DMS53 treated with DMSO at 0.1 percent for 48 hours (cell line): ENCODE data around the gene MEGF10.
"Not testable (repeated sequence)": the region's sequence is repeated elsewhere in the genome, so short reads cannot be mapped to it uniquely, and the experiment has no call there.

Experiments
- DNase-seq: peaks from one replicate; lab custom pipeline; 2025; ENCODE audit not compliant: unreplicated experiment; lab: John Stamatoyannopoulos, UW

Gene MEGF10

DNA sequence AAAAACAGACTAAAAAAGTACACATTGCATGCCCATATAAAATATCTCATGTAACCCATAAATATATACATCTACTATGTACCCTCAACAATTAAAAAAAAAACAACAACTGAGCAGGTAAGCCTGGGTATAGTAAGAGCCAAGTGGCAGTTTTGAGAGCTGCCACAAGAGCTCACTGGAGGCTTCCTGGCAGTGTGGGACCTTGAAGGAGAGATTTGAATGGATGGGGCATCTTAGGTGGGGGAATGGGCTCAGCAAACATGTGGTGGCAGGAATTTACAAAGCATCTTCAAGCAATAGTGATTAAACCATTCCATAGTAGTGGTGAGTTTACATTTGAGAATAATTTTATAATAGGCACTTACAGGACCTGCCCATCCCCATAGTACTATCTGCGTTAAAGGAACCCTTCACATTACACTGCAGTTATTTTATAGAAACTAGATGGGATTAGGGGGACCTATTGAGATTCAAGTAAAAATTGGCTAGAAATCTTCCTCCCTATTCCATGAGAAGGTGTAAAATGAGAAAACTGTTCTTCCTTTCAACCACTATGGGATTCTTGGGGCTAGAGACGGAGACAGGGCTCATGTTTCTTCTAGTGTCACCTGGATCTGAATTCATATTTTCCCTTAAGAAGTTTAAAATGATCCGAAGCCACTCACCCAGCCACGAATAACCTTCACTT is 6.9 kb downstream of the MEGF10 start:
- DNase-seq: no peak

DNA sequence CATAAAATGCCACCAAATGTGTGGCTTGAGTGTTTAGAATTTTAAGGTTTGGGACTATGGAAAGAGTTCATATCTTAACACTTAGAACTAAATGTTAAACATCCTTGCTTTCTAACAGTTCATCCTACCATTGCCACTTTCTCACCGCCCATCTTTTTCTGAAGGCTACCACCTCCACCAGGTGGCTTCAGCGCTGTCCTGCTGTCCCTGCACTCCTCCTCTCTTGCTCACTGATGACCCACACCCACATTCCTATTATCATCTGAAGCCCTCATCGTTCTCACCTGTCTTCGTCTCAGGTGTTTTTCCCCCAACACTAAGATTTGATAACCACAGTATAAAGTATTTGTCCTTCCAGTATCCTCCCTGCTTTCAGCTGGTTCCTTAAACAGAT is 7.4 kb downstream of the MEGF10 start:
- DNase-seq: no peak

- no peak for DNase-seq
Observed at GRCh38 chr5:127298656-127299055, 8.1 kb downstream of the MEGF10 start.

GRCh38 chr5:127299678-127300077 is 9.1 kb downstream of the MEGF10 start:
- DNase-seq: no peak

GRCh38 chr5:127302509-127302908 is 11.9 kb downstream of the MEGF10 start:
- no peak for DNase-seq

DNA sequence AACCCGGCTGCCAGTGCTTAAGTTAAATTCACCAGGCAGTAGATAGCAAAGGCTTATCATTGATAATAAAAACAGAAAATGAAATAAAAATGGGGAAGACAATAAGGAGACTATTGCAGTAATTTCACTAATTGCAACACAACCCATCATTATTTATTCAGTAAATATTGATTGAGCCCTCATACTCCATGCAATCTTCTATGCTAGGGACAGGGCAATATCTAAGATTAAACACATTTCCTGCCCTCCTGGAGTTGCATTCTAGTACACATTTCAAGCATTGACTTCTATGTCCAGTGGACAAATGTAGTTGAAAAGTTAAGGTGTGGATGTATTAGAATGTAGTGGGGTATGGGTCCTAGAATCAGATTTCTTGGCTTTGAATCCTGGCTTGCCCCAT is 12.8 kb downstream of the MEGF10 start:
- no peak for DNase-seq

GRCh38 chr5:127305493-127305892 is 14.9 kb downstream of the MEGF10 start:
- no peak for DNase-seq

GRCh38 chr5:127306036-127306435 is 15.4 kb downstream of the MEGF10 start:
- DNase-seq: no peak

DNA sequence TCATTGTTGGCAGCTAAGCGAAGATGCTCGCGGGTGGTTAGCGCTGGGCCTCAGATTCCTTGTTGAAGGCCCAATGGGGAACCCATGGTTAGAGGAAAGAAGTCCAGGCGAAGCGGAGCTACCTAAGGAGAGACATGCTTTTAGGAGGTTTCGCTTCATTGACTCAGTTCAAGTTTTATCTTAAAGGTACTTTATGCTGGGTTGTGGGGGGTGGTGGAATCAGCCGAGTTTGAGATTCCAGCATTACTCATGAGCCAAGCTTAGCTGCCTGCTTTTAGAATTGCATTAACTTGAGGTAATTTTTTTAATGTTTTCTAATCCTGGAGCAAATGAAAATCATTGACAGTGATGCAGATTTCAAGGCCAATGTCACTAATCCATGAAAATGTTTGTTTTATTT is 16.1 kb downstream of the MEGF10 start:
- no peak for DNase-seq

DNA sequence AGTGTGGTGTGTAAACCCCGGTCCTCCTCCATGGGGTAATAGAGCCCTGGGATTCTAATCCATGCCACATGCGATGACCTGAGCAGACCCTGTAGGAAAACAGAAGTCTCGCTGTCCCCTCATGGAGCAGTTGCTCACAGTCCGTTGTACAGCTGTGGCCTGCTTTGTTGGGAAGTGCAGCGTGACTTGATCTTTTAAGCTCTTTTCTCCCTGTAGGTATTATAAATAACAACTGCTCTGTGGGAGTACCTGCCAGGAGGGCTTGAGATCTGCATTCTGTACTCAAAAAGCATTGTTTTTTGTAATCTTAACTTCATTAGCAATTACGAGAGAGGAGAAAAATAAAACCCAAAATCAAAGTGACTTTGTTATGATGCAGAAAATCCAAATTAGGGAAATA is 17.3 kb downstream of the MEGF10 start:
- no peak for DNase-seq

DNA sequence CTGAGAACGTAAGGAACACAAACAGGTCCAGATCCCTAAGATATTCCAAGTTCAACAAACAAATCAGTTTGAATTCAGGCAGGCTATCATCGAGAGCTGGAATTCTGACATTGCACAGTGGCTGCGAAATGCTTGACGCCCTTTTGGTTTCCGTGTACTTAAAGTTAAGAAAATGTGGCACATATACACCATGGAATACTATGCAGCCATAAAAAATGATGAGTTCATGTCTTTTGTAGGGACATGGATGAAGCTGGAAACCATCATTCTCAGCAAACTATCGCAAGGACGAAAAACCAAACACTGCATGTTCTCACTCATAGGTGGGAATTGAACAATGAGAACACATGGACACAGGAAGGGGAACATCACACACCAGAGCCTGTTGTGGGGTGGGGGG is 17.7 kb downstream of the MEGF10 start:
- not testable (repeated sequence) for DNase-seq

- DNase-seq: no peak
Observed at GRCh38 chr5:127308945-127309344, 18.3 kb downstream of the MEGF10 start.

DNA sequence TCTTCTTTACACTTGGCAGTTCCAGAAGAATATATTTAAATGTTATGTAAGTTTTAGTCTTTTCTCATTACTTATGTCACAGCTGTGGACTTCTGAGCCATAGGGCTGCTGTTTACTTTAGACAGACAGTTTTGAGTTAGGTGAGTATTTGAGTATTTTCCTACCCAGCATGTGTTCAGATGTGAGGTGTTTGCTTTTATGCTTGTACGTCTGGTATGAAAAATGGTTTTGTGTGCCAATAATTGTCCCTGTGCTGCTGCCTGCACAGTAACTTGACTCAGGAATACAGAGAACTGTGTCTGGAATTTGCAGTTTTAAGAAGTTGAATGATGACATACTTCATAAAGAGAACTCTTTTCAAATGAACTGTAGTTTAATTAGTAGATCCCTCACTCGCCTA is 20.8 kb downstream of the MEGF10 start:
- peak; percentile 33 for DNase-seq

GRCh38 chr5:127311781-127312525 is 21.4 kb downstream of the MEGF10 start:
- DNase-seq: no peak

DNA sequence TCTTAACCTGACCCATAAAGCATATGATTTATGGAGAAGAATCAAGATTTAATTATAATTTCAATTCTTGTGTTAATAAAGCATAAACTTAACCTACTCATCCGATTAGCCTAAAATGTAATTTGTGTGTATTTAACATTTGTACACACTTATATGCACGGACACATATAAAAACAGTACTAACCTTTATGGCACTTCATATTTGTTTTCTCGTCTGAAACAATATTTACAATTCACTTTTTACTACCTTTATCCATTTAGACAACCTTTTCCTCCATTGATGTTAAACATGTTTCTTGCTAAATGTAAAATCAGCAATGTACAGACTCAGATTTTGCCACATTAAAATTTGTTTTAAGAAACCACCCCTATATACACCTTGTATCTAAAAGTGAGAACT is 22.8 kb downstream of the MEGF10 start:
- no peak for DNase-seq

- DNase-seq: peak; percentile 42
Observed at GRCh38 chr5:127313847-127314473, 23.4 kb downstream of the MEGF10 start.

DNA sequence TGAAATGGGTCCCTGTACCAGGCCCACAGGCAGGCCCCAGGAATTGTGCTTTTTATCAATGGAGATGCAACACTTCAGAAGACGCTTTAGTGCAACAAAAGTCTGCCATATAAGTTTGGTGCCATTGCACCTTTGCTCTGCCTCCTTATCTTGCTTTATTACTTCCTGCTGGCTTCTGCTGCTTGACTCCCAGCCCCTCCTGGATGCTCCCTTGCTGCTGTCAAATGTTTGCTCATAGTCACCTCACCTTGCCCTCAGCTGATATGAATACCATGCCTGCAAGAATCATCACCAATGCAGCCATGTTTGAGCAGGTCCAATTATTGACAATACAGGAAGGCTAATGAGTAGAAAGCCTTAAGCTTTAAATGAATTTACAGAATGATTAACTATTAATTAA is 25.4 kb downstream of the MEGF10 start:
- DNase-seq: no peak

GRCh38 chr5:127317385-127317784 is 26.8 kb downstream of the MEGF10 start:
- not testable (repeated sequence) for DNase-seq

DNA sequence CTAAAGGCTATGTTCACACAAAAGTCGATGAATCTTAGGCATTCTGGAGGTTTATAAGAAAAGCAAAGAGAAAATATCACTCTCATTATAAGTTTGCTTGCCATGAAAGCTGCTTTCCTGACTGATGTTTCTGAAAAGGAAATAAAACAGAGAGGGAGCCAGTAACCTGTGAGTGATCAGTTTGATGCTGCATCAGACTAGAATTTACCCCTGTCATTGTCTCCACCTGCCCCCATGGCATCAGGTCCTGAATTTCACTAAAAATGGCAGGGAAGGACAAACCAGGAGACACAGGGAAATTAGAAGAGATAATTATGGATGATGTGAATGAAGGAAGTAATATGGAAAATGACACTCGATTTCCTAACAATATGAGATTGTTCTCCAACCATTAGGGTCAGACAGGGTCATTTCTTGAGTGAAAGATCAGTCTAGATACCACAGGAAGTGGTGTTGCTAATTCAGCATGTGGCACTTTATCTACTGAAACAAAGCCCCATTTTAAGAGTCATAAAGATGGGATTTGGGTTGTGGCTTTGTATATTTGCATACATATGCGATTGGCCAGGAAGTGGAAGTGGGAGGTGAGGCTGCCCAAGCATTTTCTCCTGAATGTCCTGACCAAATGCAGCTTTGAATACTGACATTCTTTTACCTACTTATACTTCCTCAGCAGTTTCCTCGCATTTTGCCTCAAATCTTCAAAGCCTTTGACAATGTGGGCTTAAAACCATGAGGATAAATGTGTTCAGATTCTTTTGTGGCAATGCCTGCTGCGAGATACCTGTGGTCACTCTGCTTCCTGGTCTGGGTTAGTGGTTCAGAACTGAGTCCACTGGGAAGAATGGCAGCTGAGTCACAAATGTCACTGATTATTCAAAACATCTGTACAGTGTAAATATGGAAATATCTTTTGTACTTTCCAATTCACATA is 29.7 kb downstream of the MEGF10 start:
- no peak for DNase-seq

GRCh38 chr5:127321465-127321864 is 30.9 kb downstream of the MEGF10 start:
- DNase-seq: no peak

DNA sequence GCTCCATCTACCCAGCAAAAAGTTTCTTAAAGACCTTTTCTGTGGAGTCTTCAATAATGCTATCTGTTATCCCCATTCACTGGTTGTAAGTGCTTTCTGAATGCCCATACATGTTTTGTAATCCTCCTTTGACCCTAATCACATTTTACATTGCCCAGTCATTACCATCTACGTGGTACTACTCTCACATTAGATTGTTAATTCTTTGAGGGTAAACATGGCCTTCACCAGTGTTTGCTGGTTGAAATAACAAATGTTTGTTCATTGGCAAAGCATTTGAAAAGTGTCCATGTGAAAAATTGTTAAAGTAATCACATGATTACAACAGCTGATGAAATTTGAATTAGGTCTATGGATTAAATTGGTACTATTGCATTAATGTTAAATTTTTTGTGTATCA is 31.8 kb downstream of the MEGF10 start:
- no peak for DNase-seq
